22Rv1 (cell line): ENCODE data around the gene TNIP1.

Source experiments
- H3K27ac ChIP-seq: fragments of 450-650 bp; 2 replicates; pipeline ENCODE4 v1.5.1; 2017
- CTCF ChIP-seq: fragments of 450-650 bp; IDR thresholded peaks from 2 replicates; pipeline ENCODE4 v1.5.1; 2017; ENCODE audit warnings: mild to moderate bottlenecking
- ZFX ChIP-seq: fragments of 450-650 bp; IDR thresholded peaks from 2 replicates; pipeline ENCODE4 v1.6.1; 2017; ENCODE audit warnings: antibody characterized with exemption, borderline replicate concordance

Gene TNIP1

GRCh38 chr5:151110992-151111391, 30.2 kb upstream of the TNIP1 start:
- H3K27ac ChIP-seq, result no peak overlapping the region
- TF ChIP-seq CTCF (no peak), ZFX (no peak)

- H3K27ac ChIP-seq, result no peak overlapping the region
These were observed 29.4 kb upstream of the TNIP1 start for GRCh38 chr5:151110122-151110681.

GRCh38 chr5:151108566-151108965, 27.7 kb upstream of the TNIP1 start:
- no peak overlapping the region for H3K27ac ChIP-seq
- TF ChIP-seq CTCF, result no peak
- TF ChIP-seq ZFX, result no peak

More at GRCh38 chr5:151110122-151110681, 29.4 kb upstream of the TNIP1 start:
- TF ChIP-seq ZFX (no peak), CTCF (no peak)

GRCh38 chr5:151107738-151108520, 27.1 kb upstream of the TNIP1 start:
- no peak for TF ChIP-seq ZFX
- no peak for TF ChIP-seq CTCF
- H3K27ac ChIP-seq, result no peak overlapping the region

GRCh38 chr5:151107084-151107483, 26.2 kb upstream of the TNIP1 start:
- TF ChIP-seq ZFX, result no peak
- no peak for TF ChIP-seq CTCF
- no peak overlapping the region for H3K27ac ChIP-seq

GRCh38 chr5:151106509-151106908, 25.7 kb upstream of the TNIP1 start:
- no peak overlapping the region for H3K27ac ChIP-seq
- TF ChIP-seq CTCF, result no peak
- TF ChIP-seq ZFX, result no peak

GRCh38 chr5:151106043-151106442, 25.2 kb upstream of the TNIP1 start:
- TF ChIP-seq ZFX, result no peak
- TF ChIP-seq CTCF, result no peak
- H3K27ac ChIP-seq, result no peak overlapping the region
